ENCODE measurements around the gene GJD2.

The GJD2 gene

GRCh38 chr15:34724481-34724880 lies 30.3 kb downstream of the GJD2 start:
- no peak for DNase-seq (ENCODE audit: low read depth in 2 of 2)

GRCh38 chr15:34722439-34722836 lies 32.4 kb downstream of the GJD2 start:
- DNase-seq (ENCODE audit: low read depth in 2 of 2), result no peak

GRCh38 chr15:34721802-34722438 lies 32.9 kb downstream of the GJD2 start:
- DNase-seq (ENCODE audit: low read depth in 2 of 2), result no peak

- no peak for DNase-seq (ENCODE audit: low read depth in 2 of 2)
Measured at GRCh38 chr15:34721157-34721801, 33.5 kb downstream of the GJD2 start.

GRCh38 chr15:34719695-34720094 lies 35.1 kb downstream of the GJD2 start:
- no peak for DNase-seq (ENCODE audit: low read depth in 2 of 2)

- no peak for DNase-seq (ENCODE audit: low read depth in 2 of 2)
Measured at GRCh38 chr15:34718681-34719665, 35.8 kb downstream of the GJD2 start.

GRCh38 chr15:34717729-34718128 lies 37.1 kb downstream of the GJD2 start:
- no peak for DNase-seq (ENCODE audit: low read depth in 2 of 2)

GRCh38 chr15:34716111-34716510 lies 38.7 kb downstream of the GJD2 start:
- DNase-seq (ENCODE audit: low read depth in 2 of 2), result no peak

- DNase-seq (ENCODE audit: low read depth in 2 of 2), result no peak
Measured at GRCh38 chr15:34714476-34715121, 40.2 kb downstream of the GJD2 start.

GRCh38 chr15:34713635-34714034 lies 41.2 kb downstream of the GJD2 start:
- no peak for DNase-seq (ENCODE audit: low read depth in 2 of 2)

GRCh38 chr15:34709866-34710265 lies 44.9 kb downstream of the GJD2 start:
- DNase-seq (ENCODE audit: low read depth in 2 of 2), result no peak

GRCh38 chr15:34708422-34708821 lies 46.4 kb downstream of the GJD2 start:
- no peak for DNase-seq (ENCODE audit: low read depth in 2 of 2)

- DNase-seq (ENCODE audit: low read depth in 2 of 2), result no peak
Measured at GRCh38 chr15:34701536-34701935, 53.3 kb downstream of the GJD2 start.

All from stimulated activated CD4-positive, alpha-beta T cell treated with anti-CD3 and anti-CD28 coated beads, Interleukin-12 subunit alpha, Interleukin-12 subunit beta, amount 100 ng/mL, for 24 hours (primary cell).